Measurements from ENCODE around the gene ATP8B3. TPM values are rescaled to one million over a fixed set of nuclear protein-coding genes. Genes with fewer than 3 reads are reported as not detected.

ATP8B3 gene
- total RNA-seq, 1 donor from 2014 or later, result 5.2 TPM

GRCh38 chr19:1819341-1820255 lies 7.5 kb upstream of the ATP8B3 start:
- Mint-ChIP-seq H3K36me3 (ENCODE audit: unreplicated experiment) (peaks cover 19% of the 10 kb centered on the region), H3K27me3 (ENCODE audit: unreplicated experiment) (no peaks in the 10 kb centered on the region), H3K9me3 (ENCODE audit: unreplicated experiment) (no peaks in the 10 kb centered on the region), H3K27ac (ENCODE audit: unreplicated experiment) (no peak overlapping the region), H3K4me1 (ENCODE audit: unreplicated experiment) (no peaks in the 10 kb centered on the region), H3K4me3 (ENCODE audit: unreplicated experiment) (no peak overlapping the region)
- no peak for DNase-seq (ENCODE audit: extremely low spot score, unreplicated experiment)
- no peak for TF ChIP-seq CTCF (IDR thresholded peaks at IDR 0.05)

GRCh38 chr19:1818549-1819195 lies 6.6 kb upstream of the ATP8B3 start:
- no peak for DNase-seq (ENCODE audit: extremely low spot score, unreplicated experiment)
- H3K27ac Mint-ChIP-seq (ENCODE audit: unreplicated experiment), result no peak overlapping the region
- no peaks in the 10 kb centered on the region for H3K9me3 Mint-ChIP-seq (ENCODE audit: unreplicated experiment)
- TF ChIP-seq CTCF (IDR thresholded peaks at IDR 0.05), result no peak
- H3K4me1 Mint-ChIP-seq (ENCODE audit: unreplicated experiment), result peaks cover 2% of the 10 kb centered on the region
- no peaks in the 10 kb centered on the region for H3K27me3 Mint-ChIP-seq (ENCODE audit: unreplicated experiment)
- H3K36me3 Mint-ChIP-seq (ENCODE audit: unreplicated experiment), result peaks cover 16% of the 10 kb centered on the region
- H3K4me3 Mint-ChIP-seq (ENCODE audit: unreplicated experiment), result no peak overlapping the region

GRCh38 chr19:1817553-1818179 lies 5.6 kb upstream of the ATP8B3 start:
- peaks cover 14% of the 10 kb centered on the region for H3K36me3 Mint-ChIP-seq (ENCODE audit: unreplicated experiment)
- TF ChIP-seq CTCF (IDR thresholded peaks at IDR 0.05), result no peak
- no peaks in the 10 kb centered on the region for H3K27me3 Mint-ChIP-seq (ENCODE audit: unreplicated experiment)
- no peak overlapping the region for H3K27ac Mint-ChIP-seq (ENCODE audit: unreplicated experiment)
- no peak overlapping the region for H3K4me3 Mint-ChIP-seq (ENCODE audit: unreplicated experiment)
- no peak for DNase-seq (ENCODE audit: extremely low spot score, unreplicated experiment)
- peaks cover 9% of the 10 kb centered on the region for H3K4me1 Mint-ChIP-seq (ENCODE audit: unreplicated experiment)
- H3K9me3 Mint-ChIP-seq (ENCODE audit: unreplicated experiment), result no peaks in the 10 kb centered on the region

GRCh38 chr19:1816530-1817298 lies 4.6 kb upstream of the ATP8B3 start:
- peaks cover 12% of the 10 kb centered on the region for H3K36me3 Mint-ChIP-seq (ENCODE audit: unreplicated experiment)
- H3K27me3 Mint-ChIP-seq (ENCODE audit: unreplicated experiment), result no peaks in the 10 kb centered on the region
- DNase-seq (ENCODE audit: extremely low spot score, unreplicated experiment), result no peak
- H3K9me3 Mint-ChIP-seq (ENCODE audit: unreplicated experiment), result no peaks in the 10 kb centered on the region
- H3K27ac Mint-ChIP-seq (ENCODE audit: unreplicated experiment), result no peak overlapping the region
- no peak for TF ChIP-seq CTCF (IDR thresholded peaks at IDR 0.05)
- H3K4me1 Mint-ChIP-seq (ENCODE audit: unreplicated experiment), result peaks cover 13% of the 10 kb centered on the region
- no peak overlapping the region for H3K4me3 Mint-ChIP-seq (ENCODE audit: unreplicated experiment)

Measured in osteocyte (in vitro differentiated cells).